NCI-H2107 treated with DMSO at 0.1 percent for 48 hours (cell line): Measurements from ENCODE around the gene PTPN4.

Experiments used
- DNase-seq: peaks from one replicate; lab custom pipeline; 2025; ENCODE audit not compliant: unreplicated experiment; lab: John Stamatoyannopoulos, UW

Gene PTPN4

GRCh38 chr2:119730671-119731177 lies 29.0 kb upstream of the PTPN4 start:
- DNase-seq, result no peak

- no peak for DNase-seq
Measured at GRCh38 chr2:119731983-119732382, 27.7 kb upstream of the PTPN4 start.

- no peak for DNase-seq
Measured at GRCh38 chr2:119732601-119733164, 27.0 kb upstream of the PTPN4 start.

DNA sequence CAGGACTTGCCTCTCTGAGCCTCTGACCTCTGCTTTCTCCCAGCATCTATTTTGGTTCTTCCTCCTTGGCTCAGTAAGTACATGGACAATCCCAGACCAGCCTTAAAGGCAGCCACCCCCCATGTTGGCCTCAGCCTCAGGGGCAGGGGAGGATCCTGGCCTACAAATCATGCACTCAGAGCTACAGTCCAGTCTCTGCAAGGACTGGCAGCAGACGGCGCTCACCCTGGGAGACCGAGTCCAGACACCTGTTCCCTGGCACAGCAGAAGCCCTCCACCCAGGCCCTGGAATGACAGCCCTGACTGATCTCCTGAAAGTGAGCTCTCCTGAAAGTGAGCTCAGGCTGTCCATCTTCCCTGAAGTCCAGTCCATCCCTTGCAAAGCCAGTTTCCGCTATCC lies 25.7 kb upstream of the PTPN4 start:
- no peak for DNase-seq

DNA sequence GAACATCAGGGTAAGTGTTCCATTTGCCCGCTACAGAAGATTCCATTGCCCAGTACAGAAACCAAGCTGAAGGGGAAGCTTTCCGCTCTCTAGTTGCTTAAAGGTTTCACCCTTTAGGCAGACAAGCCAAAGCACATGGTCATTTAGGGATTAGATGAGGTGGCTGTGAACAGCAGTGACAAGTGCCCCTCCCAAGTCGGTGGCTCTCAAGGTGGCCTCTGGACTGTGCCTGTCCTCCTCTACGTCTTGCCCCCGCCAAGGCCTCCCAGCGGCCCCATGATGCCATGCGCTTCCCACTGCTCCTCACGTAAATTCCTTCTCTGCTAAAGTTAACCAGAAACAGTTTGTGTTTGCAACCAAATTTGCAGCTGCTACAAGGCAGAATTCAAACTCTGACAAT lies 24.2 kb upstream of the PTPN4 start:
- DNase-seq, result no peak

GRCh38 chr2:119736021-119736420 lies 23.7 kb upstream of the PTPN4 start:
- DNase-seq, result no peak

- DNase-seq, result no peak
Measured at GRCh38 chr2:119739580-119740255, 20.0 kb upstream of the PTPN4 start.

DNA sequence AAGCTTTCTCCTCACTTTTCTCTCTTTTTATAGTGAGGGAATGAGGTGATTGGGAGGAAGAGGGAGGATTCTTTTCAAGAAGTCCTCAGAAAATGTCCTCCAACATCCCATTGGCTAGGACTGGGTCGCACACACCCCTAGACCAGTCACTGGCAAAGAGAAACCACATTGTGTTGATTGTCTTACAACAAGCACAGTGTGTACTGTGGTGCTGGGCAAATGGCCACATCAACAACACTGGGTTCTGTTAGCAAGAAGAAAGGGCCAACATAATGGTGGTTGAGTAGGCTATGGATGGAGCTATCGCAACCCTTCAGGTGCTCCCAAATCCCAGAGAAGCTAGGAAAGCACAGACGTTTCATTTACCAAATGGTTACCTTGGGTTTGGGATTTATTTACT lies 18.7 kb upstream of the PTPN4 start:
- DNase-seq, result no peak

DNA sequence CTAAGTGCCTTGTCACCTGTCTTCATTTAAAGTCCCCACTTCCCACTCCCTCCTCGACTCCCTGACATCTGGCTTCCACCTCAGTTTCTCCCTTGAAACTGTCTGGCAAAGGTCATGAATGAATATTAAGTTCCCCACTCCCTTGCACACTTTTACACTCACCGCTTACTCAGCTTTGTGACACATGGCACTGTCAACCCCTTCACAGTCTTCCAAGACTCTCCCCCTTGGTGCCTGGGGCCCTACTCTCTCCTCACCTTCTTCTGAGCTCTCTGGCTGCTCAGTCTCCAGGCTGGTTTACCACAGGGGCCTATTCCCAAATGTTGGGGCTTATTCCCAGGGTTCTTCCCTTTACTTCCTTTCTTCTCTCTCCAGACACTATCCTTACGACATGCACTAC lies 17.9 kb upstream of the PTPN4 start:
- no peak for DNase-seq

- peak; percentile 49 for DNase-seq
Measured at GRCh38 chr2:119744335-119744939, 15.3 kb upstream of the PTPN4 start.

DNA sequence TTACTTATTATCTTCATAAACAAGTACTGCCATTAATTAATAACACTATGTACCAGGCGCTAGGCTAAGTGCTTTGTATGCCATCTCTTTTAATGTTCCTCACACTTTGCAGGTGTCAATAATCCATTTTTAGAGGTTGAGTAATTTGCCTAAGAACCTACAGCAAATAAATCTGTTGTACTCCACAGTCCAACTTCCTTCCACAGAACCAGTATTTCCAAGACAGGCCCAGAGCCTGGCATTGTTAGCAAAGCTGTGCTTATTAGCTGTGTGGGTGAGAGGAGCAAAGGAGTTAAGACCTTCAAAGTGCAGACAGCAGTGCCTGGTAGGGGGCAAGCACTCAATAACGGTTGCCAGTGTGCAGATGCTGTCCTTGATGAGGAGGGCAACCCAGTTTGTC lies 14.2 kb upstream of the PTPN4 start:
- no peak for DNase-seq

- DNase-seq, result no peak
Measured at GRCh38 chr2:119746836-119747686, 12.7 kb upstream of the PTPN4 start.

GRCh38 chr2:119748135-119748534 lies 11.6 kb upstream of the PTPN4 start:
- DNase-seq, result no peak

- DNase-seq, result no peak
Measured at GRCh38 chr2:119749477-119750012, 10.2 kb upstream of the PTPN4 start.

DNA sequence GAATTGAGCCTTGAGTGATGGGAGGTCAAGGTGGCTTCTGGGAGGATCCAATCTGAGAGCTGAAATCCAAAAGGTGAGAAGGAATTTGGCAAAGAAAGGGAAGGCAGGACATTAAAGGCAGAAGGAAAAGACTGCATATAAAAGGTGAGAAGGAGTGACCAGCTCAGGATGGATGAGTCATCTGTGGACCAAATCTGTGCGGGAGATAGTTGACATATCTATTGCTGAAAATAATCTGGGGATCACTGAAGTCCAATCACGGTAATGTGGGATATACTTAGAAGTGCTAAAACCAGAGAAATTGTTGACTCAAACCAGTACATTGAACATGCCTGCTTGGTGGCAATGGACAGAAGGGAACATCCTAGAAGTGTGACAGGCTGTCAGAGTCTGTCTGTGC lies 8.0 kb upstream of the PTPN4 start:
- DNase-seq, result no peak

- peak; percentile 41 for DNase-seq
Measured at GRCh38 chr2:119753041-119753929, 6.4 kb upstream of the PTPN4 start.

DNA sequence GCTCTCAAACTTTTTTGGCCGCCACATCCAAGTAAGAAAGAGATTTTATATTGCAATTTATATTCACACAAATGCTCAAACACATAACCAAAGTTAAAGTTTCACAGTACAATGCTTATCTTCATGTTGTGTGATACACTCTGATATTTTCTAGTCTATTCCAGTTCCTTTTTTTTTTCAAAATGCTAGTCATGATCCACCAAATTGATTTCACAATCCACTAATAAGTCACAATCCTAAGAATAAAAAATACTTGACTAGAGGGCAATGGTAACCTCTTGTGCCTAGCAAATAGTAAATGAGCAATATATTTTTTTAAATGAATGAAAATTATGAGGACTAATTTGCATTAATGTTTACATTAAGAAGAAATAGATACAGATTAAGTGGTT lies 5.8 kb upstream of the PTPN4 start:
- DNase-seq, result no peak

DNA sequence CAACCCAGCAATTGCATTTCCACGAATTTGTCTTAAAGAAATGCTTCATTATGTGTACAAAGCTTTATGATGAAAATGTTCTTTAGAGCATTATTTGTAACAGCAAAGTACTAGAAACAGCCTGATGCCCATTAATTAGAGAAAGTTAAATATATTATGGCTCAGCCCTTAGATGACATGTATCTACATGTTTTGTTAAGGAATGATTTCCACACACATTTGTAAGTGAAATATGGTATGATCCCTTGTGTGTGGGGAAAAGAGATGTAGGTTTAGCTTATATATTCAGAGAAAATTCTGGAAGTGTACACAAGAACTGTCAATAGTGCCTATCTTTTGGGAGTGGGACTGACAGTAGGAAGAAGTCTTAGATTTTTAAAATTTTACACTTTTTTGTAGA lies 3.8 kb upstream of the PTPN4 start:
- no peak for DNase-seq

DNA sequence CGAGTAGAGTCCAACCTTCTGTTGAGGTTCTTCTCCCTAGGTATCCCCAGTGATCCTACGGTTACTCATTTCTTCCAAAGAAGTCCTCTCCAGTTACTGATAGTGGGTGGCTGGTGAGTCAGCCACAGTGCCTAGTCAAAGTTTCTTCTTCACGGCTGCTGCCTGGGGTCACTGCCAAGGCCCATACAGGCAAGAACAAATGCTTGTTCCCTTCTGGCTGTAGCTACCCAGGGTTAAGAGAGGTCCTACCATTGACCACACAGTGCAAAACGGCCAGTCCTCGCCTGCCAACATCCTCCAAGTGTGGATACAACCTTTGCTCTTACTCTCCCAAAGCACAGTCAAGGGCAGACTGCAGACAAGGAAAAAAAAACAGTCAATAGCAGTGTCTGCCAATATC lies 2.9 kb upstream of the PTPN4 start:
- no peak for DNase-seq

DNA sequence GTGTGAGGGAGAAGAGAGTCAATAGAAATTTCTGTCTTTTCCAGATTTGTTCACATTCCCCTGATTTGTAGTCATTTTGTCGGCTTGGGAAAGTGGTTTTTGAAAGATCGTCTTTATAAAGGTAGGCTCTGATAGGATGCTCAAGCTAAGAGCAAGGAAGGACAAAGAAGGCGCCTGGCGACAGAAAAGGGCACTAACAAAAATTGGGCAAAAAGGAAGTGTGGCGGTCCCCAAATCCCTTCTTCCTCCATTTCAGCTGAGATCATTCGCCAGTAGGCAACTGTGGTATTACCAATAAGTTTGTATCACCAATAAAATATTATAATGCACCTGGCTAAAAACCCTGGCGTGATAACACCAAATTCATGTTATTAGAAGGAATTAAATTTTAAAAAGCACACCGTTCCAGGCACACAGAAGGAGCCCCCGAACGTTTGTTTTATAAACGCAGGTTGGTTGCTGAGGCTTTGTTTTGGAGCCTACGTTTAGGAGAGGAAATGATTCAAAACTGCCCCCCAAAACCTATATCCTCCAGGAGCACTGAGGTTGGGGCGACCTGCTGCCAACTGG lies 756 bp upstream of the PTPN4 start:
- DNase-seq, result no peak
